HG03469 (cell line): ENCODE data around the gene KIF1A.

Source experiments
- ATAC-seq: cut with Tn5 transposase; IDR thresholded peaks from one replicate; pipeline ENCODE4 v1.9.1; 2021; ENCODE audit warnings: mild to moderate bottlenecking, moderate library complexity, moderate number of reproducible peaks; ENCODE audit not compliant: unreplicated experiment

The KIF1A gene

GRCh38 chr2:240721596-240722180 lies 98.3 kb downstream of the KIF1A start:
- no peak for ATAC-seq

DNA sequence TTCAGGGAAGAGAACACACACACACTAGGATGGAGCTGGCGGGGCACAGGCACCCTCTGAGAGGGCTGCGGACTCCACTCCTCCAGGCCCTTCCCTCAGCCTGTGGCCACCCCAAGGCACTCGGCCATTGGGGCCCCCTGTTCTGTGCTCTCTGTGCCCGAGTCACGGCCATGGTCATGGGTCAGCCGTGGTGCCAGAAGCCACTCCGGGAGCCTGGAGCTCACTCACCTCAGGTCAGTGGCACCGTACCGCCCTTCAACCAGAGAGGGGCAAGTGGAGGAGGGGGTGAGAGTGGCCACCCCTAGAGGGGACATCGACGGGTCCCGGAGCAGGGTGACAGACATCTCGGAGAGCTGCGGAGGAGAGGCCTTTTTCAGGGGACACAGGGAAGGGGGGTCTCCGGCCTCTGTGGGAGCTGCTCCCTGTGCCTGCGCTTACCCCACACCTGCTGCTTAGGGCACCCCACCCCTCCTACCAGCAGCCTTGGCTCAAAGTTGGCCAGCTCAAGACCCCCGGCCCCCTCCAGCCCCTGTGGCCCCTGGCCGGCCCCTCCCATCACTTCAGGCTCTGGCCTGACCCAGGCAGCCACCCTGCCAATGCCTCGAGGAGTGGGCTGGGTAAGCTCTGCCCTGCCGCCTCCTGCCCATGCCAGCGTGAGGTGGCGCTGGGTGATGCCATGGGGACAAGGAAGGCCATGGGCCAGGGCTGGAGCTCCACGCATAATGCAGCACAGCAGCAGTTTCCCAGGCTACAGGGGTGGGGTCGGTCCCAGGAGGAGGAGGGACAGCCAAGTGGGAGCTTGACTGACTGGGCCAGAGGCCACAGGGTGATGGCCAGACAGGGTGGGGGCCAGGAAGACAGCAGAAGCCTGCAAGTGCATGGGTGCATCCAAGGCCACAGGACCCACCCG lies 99.1 kb downstream of the KIF1A start:
- no peak for ATAC-seq

- ATAC-seq = no peak
These were observed 100.1 kb downstream of the KIF1A start for GRCh38 chr2:240719676-240720545.

- ATAC-seq = no peak
These were observed 101.0 kb downstream of the KIF1A start for GRCh38 chr2:240718896-240719490.

DNA sequence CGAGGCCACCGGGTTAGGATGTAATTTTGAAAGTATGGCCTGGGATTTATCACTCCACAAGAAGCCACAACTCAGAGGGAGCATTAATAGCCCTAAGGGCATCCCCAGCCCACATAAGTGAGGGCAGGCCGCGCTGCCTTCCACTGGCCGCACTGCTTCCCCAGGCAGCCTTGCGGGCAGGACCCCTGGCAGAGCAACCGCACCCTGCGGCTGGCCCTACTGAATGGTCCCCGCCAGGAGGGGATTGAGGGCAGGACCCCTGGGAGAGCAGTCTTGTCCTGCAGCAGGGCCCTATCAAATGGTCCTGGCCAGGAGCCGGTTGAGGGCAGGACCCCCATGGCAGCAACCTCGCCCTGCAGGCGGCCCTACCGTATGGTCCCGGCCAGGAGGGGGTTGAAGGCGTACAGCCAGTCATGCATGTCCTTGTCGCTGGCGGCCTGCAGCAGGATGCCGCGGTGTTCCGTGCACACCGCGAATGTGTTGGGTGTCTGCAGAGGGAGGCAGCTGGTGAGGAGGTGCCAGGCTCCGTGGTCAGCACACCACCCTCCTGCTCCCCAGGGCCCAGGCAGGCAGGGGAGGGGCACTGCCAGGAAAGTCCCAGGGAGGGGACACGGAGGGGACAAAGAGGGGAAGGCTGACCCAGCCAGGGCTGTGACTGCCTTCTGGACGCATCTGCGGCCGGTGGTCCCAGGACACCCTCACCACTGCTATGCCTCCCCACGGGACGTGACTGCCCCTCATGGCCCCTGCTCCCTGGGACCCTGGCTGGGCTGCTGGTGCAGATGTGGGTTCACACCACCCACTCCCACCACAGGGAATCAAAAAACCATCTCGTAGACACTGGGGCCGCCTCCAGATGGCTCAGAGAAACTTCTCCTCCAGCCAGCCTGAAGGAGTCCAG lies 102.1 kb downstream of the KIF1A start:
- ATAC-seq = no peak

GRCh38 chr2:240717181-240717641 lies 102.8 kb downstream of the KIF1A start:
- ATAC-seq = no peak

GRCh38 chr2:240716130-240716798 lies 103.8 kb downstream of the KIF1A start:
- ATAC-seq = no peak

DNA sequence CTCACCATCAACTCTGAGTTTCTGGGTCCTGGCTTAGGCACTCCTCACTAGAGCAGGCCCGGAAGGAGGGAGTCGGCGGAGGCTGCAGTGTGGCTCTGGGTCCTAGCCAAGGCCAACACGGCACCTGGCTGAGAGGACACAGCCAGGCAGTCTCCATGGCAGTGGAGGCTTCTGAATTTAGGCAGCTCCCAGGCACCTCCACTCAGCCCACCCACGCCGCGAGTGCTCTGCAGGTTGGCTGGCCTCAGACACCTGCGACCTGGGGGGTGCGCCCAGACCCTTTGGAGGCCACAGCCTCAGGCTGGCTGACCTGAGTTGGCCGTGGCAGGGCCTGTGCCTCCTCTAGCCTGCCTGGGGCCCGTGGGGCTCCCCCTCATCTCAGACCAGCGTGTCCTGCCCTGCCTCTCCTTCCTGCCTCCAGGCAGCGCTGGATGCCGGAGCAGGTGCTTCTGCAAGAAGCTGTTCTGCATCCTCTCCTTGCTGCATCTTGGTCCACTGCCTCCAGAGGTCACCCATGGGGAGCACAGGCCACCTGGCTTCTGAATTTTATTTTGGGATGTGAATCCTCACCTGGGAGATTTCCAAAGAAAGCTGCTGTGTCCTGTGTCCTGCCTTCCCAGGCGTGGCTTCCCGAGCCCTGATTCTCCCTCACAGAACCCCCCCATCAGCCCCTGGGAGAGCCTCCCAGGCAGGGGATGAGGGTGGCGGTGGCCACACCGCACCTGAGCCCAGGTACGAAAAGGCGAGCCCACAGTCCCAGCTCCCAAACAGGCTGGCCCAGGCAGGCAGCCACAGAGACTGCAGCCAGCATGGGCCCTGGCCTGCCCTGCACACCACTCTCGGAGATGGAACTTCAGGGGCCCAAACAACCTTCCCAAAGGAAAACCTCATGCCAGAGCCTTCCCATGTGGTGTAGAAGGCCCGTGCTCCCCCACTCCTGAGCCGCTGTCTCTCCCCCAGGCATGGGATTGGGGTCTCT lies 105.0 kb downstream of the KIF1A start:
- no peak for ATAC-seq

DNA sequence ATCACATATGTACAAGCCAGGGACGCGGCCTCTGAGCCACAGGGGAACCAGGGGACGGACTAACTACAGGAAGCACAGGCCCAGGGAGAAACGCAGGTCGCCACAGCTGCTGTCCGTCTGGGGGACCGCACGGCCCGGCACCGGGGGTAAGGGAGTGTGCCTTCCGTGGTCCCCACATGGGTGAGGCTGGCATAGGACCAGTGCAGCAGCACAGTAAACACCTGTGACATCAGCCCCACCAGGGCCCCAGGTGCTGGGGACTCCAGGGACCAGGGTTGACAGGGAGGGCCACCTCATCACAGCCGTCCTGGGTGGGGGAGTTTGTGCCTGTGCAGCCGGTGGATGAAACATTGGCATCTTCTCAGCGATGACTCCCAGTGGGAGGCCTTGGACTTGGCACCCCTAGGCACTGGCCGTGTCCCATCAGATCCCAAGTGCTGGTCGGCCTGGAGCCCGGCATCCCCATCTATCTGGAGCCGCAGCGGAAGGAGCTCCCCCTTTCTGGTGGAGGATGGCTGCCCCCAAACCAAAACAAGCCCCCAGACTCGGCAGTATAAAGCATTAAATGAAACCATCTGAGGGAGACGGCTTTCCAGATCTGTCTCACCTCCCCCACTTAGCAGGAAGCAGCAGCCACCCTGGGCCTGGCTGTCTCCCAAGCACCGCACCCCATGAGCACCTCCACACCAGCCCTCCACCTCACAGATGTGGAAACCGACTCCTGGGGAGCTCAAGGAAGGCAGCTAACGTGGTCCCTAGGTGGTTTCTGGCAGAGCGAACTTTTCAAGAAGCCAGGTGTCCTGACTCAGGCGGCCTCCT lies 105.9 kb downstream of the KIF1A start:
- ATAC-seq = no peak

DNA sequence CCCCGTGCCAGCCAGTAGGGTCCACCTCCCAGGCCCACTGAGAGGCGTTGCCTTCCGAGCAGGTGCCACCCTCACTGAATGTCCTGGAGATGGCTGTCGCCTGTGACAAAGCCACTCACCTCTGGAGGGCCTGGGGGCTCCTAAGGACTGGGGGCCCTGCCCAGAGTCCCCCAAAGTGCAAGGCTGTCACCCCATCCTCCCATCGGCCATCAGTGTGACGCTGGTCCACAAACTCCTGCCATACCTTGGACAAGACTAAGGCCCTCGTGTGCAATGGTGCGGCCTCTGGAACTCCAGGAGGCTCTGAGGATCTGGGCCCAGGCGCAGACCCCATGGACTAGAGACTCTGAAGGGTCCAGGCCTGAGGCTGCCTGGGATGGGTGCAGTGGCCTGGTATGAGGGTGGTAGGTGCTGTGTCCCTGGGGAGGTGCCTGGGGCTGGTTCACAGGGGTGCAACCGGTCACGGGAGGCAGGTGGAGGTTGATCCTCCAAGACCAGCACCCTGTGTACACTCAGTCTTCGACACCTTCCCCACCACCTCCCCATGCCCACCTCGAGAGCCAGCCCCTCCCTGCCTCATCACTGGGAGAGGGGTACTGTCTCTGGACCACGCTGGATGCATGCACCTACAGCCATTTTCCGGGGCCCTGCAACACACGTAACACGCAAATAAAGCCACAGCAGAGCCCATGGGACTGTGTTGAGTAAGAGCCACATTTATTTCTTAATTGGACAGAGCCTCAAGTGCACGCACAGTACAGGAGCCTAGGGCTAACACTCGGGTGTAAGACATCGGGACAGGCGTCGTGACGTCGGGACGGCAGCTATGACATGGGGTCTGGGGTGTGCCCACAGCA lies 106.7 kb downstream of the KIF1A start:
- ATAC-seq = no peak

- no peak for ATAC-seq
These were observed 107.9 kb downstream of the KIF1A start for GRCh38 chr2:240712121-240712520.

- no peak for ATAC-seq
These were observed 108.3 kb downstream of the KIF1A start for GRCh38 chr2:240711701-240712100.

GRCh38 chr2:240711296-240711695 lies 108.7 kb downstream of the KIF1A start:
- ATAC-seq = no peak

DNA sequence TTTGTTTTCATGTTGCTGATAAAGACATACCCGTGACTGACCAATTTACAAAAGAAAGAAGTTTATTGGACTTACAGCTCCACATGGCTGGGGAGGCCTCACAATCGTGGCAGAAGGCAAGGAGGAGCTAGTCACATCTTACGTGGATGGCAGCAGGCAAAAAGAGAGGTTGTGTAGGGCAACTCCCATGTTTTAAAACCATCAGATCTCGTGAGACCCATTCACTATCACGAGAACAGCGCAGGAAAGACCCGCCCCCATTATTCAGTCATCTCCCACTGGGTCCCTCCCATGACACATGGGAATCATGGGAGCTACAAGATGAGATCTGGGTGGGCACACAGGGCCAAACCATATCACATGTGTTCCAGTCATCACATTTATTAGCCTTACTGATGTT lies 111.6 kb downstream of the KIF1A start:
- ATAC-seq = no peak

DNA sequence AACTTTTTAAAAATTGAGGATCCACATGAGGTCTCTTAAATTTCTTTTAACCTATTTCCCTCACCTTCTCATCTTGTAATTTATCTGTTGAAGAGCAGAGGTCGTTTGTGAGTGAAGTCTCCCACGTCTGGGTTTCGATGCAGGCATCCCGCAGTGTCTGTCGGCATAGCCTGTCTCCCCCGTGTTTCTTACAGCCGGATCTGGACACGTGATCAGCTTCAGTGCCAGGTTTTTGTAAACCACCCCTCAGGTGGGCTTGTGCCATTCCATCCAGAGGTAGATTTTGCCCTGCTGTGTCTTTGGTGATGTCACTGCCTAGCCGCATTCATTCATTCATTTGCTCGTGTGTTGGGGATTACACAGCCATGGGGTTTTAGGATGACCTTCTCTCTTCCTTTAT lies 112.2 kb downstream of the KIF1A start:
- ATAC-seq = no peak

DNA sequence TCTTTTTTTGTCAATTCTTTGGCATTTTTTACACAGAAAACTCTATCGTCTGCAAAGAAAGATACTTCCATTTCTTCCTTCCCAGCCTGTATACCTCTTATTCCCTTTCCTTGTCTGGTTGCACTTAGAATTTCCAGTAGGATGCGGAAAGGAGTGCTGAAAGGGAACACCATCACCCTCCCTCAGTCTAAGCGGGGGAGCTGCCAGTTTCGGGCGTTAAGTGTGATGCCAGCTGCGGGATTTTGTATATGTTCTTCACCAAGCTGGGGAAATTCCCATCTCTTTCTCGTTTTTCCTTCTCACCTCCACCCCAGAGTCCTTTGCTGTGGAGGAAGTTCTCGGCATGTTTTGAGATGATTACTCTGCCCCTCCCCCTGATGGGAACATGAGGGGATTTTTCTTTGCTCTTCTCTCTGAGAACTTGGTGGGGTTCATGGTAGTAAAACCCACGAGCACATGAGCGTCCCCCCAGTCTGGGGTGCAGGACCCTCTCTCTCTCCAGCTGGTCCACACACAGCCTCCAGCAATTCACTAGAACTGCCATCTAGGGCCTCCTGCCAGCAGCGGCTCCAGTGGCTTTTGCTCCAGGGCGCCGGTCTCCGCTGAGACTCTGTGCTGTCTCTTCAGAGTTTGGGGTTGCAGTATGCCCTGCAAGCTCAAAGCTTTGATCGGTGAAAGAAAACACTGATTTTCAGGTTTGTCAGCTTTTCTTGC lies 112.8 kb downstream of the KIF1A start:
- no peak for ATAC-seq
